Measurements from ENCODE around the gene FNDC3A.

The FNDC3A gene

DNA sequence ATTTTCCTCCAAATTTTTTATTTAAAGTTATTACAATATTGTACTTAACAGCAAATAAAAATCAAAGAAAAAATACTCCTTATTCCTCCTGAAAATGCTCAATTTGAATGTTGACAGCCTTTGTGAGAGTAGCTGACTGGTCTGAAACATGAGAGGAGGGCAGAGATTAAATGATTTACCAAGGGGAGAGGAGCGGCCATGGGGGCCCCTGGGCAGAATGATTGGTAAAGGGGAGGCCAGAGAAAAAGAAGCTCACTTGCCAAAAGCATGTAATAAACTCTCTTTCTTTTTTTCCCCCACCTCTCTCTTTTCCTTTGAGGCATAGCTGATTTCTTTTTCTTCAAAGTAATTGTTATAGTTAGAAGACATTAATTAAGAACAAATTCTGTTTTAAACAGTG lies 30.1 kb upstream of the FNDC3A start:
- no peak for FAIRE-seq
- TF ChIP-seq TAF1 (IDR thresholded peaks at IDR 0.05; ENCODE audit: low read depth, low read length) (no peak), POLR2A (IDR thresholded peaks at IDR 0.05; ENCODE audit: low read depth, low read length) (no peak), POLR2AphosphoS5 (IDR thresholded peaks at IDR 0.05; ENCODE audit: low read depth, low read length) (no peak), SPI1 (IDR thresholded peaks at IDR 0.05; ENCODE audit: low read depth, low read length) (no peak), PAX5 (IDR thresholded peaks at IDR 0.05; ENCODE audit: insufficient read depth, low read length, severe bottlenecking) (no peak), POU2F2 (IDR thresholded peaks at IDR 0.05; ENCODE audit: low read depth, low read length) (no peak)

DNA sequence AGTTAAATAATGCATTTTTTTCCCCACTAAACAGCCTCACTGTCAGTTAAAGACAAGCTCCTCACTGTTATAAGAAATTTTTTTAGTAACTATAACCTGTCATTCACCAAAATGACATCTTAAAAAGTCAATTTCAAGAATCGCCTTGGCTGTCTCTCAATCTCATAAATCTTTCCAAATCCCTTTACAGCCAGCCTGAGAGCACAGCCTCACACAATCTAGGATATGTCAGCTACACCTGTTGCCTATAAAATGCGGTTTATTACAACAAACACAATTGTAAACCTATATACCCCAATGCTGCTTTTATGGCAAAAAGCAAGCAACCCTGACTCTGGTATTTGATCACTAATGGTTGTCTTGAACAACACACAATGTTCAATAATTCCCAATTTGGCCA lies 29.5 kb upstream of the FNDC3A start:
- DNase-seq (ENCODE audit: insufficient read length, low spot score): no peak
- TF ChIP-seq SPI1 (IDR thresholded peaks at IDR 0.05; ENCODE audit: low read depth, low read length): no peak
- TF ChIP-seq PAX5 (IDR thresholded peaks at IDR 0.05; ENCODE audit: insufficient read depth, low read length, severe bottlenecking): no peak
- TF ChIP-seq POU2F2 (IDR thresholded peaks at IDR 0.05; ENCODE audit: low read depth, low read length): no peak
- no peak for TF ChIP-seq POLR2A (IDR thresholded peaks at IDR 0.05; ENCODE audit: low read depth, low read length)
- TF ChIP-seq POLR2AphosphoS5 (IDR thresholded peaks at IDR 0.05; ENCODE audit: low read depth, low read length): no peak
- no peak for TF ChIP-seq TAF1 (IDR thresholded peaks at IDR 0.05; ENCODE audit: low read depth, low read length)
- FAIRE-seq: no peak

More for the DNA sequence above, 30.1 kb upstream of the FNDC3A start:
- DNase-seq (ENCODE audit: insufficient read length, low spot score): no peak

DNA sequence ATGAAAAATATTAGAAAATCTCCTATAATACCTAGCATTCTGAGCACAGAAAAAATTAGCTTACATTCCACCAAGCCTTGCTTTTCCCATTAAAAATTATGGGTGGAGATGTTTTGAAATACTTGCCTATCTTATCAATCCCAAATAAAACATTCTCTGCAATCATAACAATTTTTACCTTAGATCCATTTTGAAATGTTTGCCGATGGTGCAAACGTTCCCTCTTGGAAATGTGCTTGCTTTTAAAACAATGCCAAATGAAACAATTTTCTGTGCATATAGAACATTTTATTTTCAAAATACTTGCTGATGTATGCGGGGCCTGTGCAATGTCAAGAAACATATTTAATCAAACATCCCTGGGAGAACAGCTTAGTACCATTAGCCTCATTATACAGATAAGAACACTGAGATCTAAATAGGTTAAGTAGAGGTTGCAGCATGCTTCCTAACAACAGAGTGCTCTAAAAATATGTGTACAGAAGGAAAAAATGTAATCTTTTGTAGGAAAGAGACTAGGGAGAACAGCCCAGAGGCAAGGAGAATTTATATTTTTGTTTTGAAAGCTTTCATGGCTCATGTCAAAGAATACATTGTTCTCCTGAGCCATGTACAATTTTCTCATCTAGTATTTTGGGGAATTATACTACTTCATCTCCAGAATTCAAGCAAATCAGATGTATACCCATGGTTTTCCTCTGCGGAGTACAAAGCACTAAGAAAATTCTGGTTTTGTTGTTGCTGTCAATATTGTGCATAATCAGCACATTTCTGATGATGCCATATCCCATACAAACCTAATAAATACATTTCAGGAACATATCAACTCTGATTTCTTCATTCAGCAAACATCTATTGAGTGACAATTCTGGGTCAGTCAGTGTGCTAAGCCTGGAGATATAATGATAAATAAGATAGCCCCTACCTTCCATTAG lies 25.9 kb upstream of the FNDC3A start:
- TF ChIP-seq POLR2AphosphoS5 (IDR thresholded peaks at IDR 0.05; ENCODE audit: low read depth, low read length): no peak
- no peak for TF ChIP-seq PAX5 (IDR thresholded peaks at IDR 0.05; ENCODE audit: insufficient read depth, low read length, severe bottlenecking)
- no peak for TF ChIP-seq POLR2A (IDR thresholded peaks at IDR 0.05; ENCODE audit: low read depth, low read length)
- no peak for TF ChIP-seq SPI1 (IDR thresholded peaks at IDR 0.05; ENCODE audit: low read depth, low read length)
- TF ChIP-seq TAF1 (IDR thresholded peaks at IDR 0.05; ENCODE audit: low read depth, low read length): no peak
- no peak for TF ChIP-seq POU2F2 (IDR thresholded peaks at IDR 0.05; ENCODE audit: low read depth, low read length)
- DNase-seq (ENCODE audit: insufficient read length, low spot score) (no peak), FAIRE-seq (no peak)

DNA sequence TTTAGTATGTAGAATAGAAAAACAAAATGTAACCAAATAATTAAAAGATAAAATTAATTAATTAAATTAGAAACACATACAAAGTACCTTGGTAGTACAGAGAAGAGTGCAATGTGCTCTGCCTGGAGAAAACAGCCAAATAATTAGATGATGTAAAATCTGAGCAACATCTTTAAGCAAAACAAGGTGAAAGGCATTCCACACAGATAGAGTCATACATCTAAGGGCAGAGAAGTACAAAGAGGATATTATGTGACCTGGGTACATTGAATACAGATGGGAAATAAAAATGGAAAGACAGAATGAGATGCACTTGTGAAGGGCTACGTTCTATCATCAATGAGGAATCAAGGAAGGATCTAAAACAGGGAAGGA lies 25.2 kb upstream of the FNDC3A start:
- DNase-seq (ENCODE audit: insufficient read length, low spot score) (no peak), FAIRE-seq (peak; percentile 35)
- TF ChIP-seq POU2F2 (IDR thresholded peaks at IDR 0.05; ENCODE audit: low read depth, low read length): no peak
- TF ChIP-seq POLR2AphosphoS5 (IDR thresholded peaks at IDR 0.05; ENCODE audit: low read depth, low read length): no peak
- no peak for TF ChIP-seq TAF1 (IDR thresholded peaks at IDR 0.05; ENCODE audit: low read depth, low read length)
- no peak for TF ChIP-seq PAX5 (IDR thresholded peaks at IDR 0.05; ENCODE audit: insufficient read depth, low read length, severe bottlenecking)
- TF ChIP-seq POLR2A (IDR thresholded peaks at IDR 0.05; ENCODE audit: low read depth, low read length): no peak
- no peak for TF ChIP-seq SPI1 (IDR thresholded peaks at IDR 0.05; ENCODE audit: low read depth, low read length)

DNA sequence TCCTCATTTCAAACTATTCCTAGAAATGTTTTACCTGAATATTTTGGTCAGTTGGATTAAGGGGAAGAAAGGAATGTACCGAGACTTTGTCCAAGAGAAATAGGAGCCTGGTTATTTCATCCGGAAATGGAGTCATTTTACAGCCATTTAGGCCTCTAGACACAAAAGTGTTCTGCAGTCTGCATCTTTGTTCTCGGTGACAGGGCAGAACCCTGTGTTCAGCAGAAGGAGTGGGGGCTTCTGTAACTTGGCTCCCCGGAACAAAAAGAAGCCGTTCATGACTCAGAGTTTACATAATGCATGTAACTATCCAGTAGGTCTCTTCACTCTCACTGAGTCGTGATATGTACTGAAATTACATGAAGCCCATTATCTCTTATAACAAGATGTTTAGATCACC lies 21.6 kb upstream of the FNDC3A start:
- DNase-seq (ENCODE audit: insufficient read length, low spot score): no peak
- no peak for FAIRE-seq
- TF ChIP-seq POLR2AphosphoS5 (IDR thresholded peaks at IDR 0.05; ENCODE audit: low read depth, low read length): no peak
- TF ChIP-seq POLR2A (IDR thresholded peaks at IDR 0.05; ENCODE audit: low read depth, low read length): no peak
- TF ChIP-seq PAX5 (IDR thresholded peaks at IDR 0.05; ENCODE audit: insufficient read depth, low read length, severe bottlenecking): no peak
- TF ChIP-seq TAF1 (IDR thresholded peaks at IDR 0.05; ENCODE audit: low read depth, low read length): no peak
- TF ChIP-seq SPI1 (IDR thresholded peaks at IDR 0.05; ENCODE audit: low read depth, low read length): no peak
- TF ChIP-seq POU2F2 (IDR thresholded peaks at IDR 0.05; ENCODE audit: low read depth, low read length): no peak

DNA sequence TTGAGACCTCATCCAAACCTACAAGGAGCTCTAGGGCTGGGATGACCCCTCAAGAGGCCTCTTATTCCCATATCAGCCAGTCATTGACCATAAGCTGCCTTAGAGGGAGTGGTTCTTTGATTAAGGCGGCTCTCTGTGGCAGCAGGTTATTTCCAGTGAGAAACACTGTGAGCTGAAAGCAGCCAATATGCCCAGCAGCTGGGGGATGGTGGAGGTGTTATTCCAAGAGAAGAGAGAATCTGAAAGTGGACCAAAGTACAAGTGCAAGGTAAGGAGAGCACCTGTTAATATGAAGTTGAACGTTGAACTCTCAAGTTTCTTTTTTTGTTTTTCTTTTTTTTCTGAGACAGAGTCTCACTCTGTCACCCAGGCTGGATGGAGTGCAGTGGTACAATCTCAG lies 20.2 kb upstream of the FNDC3A start:
- TF ChIP-seq SPI1 (IDR thresholded peaks at IDR 0.05; ENCODE audit: low read depth, low read length) (no peak), PAX5 (IDR thresholded peaks at IDR 0.05; ENCODE audit: insufficient read depth, low read length, severe bottlenecking) (no peak), POLR2A (IDR thresholded peaks at IDR 0.05; ENCODE audit: low read depth, low read length) (no peak), TAF1 (IDR thresholded peaks at IDR 0.05; ENCODE audit: low read depth, low read length) (no peak), POU2F2 (IDR thresholded peaks at IDR 0.05; ENCODE audit: low read depth, low read length) (no peak), POLR2AphosphoS5 (IDR thresholded peaks at IDR 0.05; ENCODE audit: low read depth, low read length) (no peak)
- DNase-seq (ENCODE audit: insufficient read length, low spot score) (no peak), FAIRE-seq (no peak)

DNA sequence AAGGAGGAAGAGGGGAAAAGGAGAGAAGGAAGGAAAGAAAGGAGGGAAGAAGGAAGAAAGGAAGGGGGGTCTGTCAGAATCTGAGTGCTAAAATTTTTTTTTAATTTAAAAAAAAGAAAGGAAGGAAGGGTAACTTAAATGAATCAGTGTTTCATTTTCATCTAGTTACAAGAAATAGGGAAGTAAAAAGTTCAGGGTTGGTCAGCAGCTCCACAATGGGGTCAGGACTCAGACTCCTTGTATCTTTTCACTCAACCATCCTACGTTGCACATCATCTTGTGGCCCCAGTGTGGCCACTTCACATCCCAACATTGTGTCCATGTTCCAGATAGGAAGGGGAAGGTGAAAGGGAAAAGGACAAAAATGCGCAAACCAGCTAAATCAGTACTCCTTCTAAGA lies 14.3 kb upstream of the FNDC3A start:
- no peak for DNase-seq (ENCODE audit: insufficient read length, low spot score)

DNA sequence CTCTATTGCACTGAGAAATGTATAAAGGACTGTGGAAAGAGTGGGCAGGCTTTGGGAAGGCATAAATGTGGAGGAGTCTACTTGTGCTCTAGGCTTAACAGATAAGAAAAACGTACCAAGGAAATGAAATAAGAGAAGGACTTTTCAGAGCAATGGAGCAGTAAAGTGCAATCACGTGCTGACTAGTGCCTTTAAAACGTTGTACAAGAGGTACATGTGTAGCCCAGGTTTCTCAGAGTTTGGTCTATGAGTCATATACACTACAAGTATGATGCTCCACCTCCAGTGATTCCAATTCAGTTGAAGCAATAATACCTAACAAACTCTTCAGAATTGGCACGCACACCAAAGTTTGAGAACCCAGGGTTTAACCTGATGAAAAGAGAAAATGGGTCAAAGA lies 13.4 kb upstream of the FNDC3A start:
- TF ChIP-seq PAX5 (IDR thresholded peaks at IDR 0.05; ENCODE audit: insufficient read depth, low read length, severe bottlenecking) (no peak), POU2F2 (IDR thresholded peaks at IDR 0.05; ENCODE audit: low read depth, low read length) (no peak), POLR2AphosphoS5 (IDR thresholded peaks at IDR 0.05; ENCODE audit: low read depth, low read length) (no peak), TAF1 (IDR thresholded peaks at IDR 0.05; ENCODE audit: low read depth, low read length) (no peak), SPI1 (IDR thresholded peaks at IDR 0.05; ENCODE audit: low read depth, low read length) (no peak), POLR2A (IDR thresholded peaks at IDR 0.05; ENCODE audit: low read depth, low read length) (no peak)
- DNase-seq (ENCODE audit: insufficient read length, low spot score) (no peak), FAIRE-seq (no peak)

More for the DNA sequence above, 14.3 kb upstream of the FNDC3A start:
- no peak for FAIRE-seq
- TF ChIP-seq PAX5 (IDR thresholded peaks at IDR 0.05; ENCODE audit: insufficient read depth, low read length, severe bottlenecking): no peak
- no peak for TF ChIP-seq POU2F2 (IDR thresholded peaks at IDR 0.05; ENCODE audit: low read depth, low read length)
- no peak for TF ChIP-seq POLR2AphosphoS5 (IDR thresholded peaks at IDR 0.05; ENCODE audit: low read depth, low read length)
- TF ChIP-seq SPI1 (IDR thresholded peaks at IDR 0.05; ENCODE audit: low read depth, low read length): no peak
- no peak for TF ChIP-seq TAF1 (IDR thresholded peaks at IDR 0.05; ENCODE audit: low read depth, low read length)
- TF ChIP-seq POLR2A (IDR thresholded peaks at IDR 0.05; ENCODE audit: low read depth, low read length): no peak

DNA sequence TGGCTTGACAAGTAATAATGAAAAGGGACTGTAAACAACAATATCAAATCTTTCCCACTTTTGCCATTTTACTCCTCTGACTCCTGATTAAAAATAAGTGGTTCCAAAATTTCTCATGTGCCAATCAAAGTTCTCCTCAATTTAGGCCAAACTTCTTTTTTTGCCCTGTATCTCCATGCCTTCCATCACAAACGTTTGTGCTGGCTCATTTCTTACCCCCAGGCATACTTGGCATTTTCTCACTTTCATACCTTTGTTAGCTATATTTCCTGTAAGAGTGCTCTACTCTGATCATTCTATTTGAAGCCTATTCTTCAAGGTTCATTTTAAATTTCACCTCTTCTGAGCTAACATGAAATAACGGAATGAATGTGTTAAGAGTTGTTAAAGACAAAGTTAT lies 10.0 kb upstream of the FNDC3A start:
- DNase-seq (ENCODE audit: insufficient read length, low spot score): no peak
- TF ChIP-seq PAX5 (IDR thresholded peaks at IDR 0.05; ENCODE audit: insufficient read depth, low read length, severe bottlenecking) (no peak), SPI1 (IDR thresholded peaks at IDR 0.05; ENCODE audit: low read depth, low read length) (no peak), POLR2AphosphoS5 (IDR thresholded peaks at IDR 0.05; ENCODE audit: low read depth, low read length) (no peak), POU2F2 (IDR thresholded peaks at IDR 0.05; ENCODE audit: low read depth, low read length) (no peak), POLR2A (IDR thresholded peaks at IDR 0.05; ENCODE audit: low read depth, low read length) (no peak), TAF1 (IDR thresholded peaks at IDR 0.05; ENCODE audit: low read depth, low read length) (no peak)
- FAIRE-seq: no peak
